ENCODE data around the gene GPRIN3. TPM values are rescaled to one million over a fixed set of nuclear protein-coding genes. Genes with fewer than 3 reads are reported as not detected.

The GPRIN3 gene
- total and polyA plus RNA-seq, 2 donors (not counting 3 experiments of a cell fraction or from before 2014, with no cell fraction given), result 0.17 to 2.2 TPM

GRCh38 chr4:89334311-89334710, 26.7 kb upstream of the GPRIN3 start:
- H4K20me1 ChIP-seq (replicated peaks; ENCODE audit: control insufficient read depth, extremely low read depth, insufficient read depth, low read length), result no peaks in the 10 kb centered on the region
- H3K27me3 ChIP-seq (ENCODE audit: control insufficient read depth in 2 of 2, insufficient read depth in 2 of 2, low read length in 2 of 2), result peaks cover 4 to 6% of the 10 kb centered on the region in 2 experiments
- TF ChIP-seq POLR2AphosphoS5 (IDR thresholded peaks at IDR 0.05; ENCODE audit: insufficient read depth, low read depth, low read length) (no peak), POLR2A (IDR thresholded peaks at IDR 0.05; ENCODE audit: low read depth, low read length) (no peak), MAX (IDR thresholded peaks at IDR 0.05; ENCODE audit: insufficient read depth, insufficient read length) (no peak), CTCF (IDR thresholded peaks at IDR 0.05; ENCODE audit: extremely low read depth in 1 of 2, insufficient read depth in 1 of 2, low read depth in 1 of 2, low read length in 2 of 2) (no peak), EZH2 (IDR thresholded peaks at IDR 0.05; ENCODE audit: borderline replicate concordance, low read depth, low read length, severe bottlenecking) (no peak), MYC (IDR thresholded peaks at IDR 0.05; ENCODE audit: low read depth, low read length) (no peak)
- H3K9me1 ChIP-seq (replicated peaks; ENCODE audit: control insufficient read depth, extremely low read depth, insufficient read depth, low read length), result no peaks in the 10 kb centered on the region
- H3K9ac ChIP-seq (replicated peaks; ENCODE audit: extremely low read depth, insufficient read depth, low read length), result no peak overlapping the region
- FAIRE-seq (no peak), DNase-seq (ENCODE audit: low read depth, low spot score) (no peak)
- CTCF ChIA-PET, result no interaction called here
- H3K4me1 ChIP-seq (ENCODE audit: control insufficient read depth, extremely low read depth, insufficient read depth, low read length), result no peaks in the 10 kb centered on the region
- POLR2A ChIA-PET, result no interaction called here
- H3K36me3 ChIP-seq (ENCODE audit: control insufficient read depth in 2 of 2, extremely low read depth in 1 of 2, insufficient read depth in 2 of 2, low read length in 2 of 2), result no peaks in the 10 kb centered on the region
- intact Hi-C loops (cut with micrococcal nuclease) (no loop called here), dilution Hi-C loops (cut with MboI; ENCODE audit: extremely low pct_ligation_motif_present, low sequenced_read_pairs) (no loop called here)
- no peak overlapping the region for H2AFZ ChIP-seq (ENCODE audit: low read depth, low read length)
- H3K79me2 ChIP-seq (ENCODE audit: control insufficient read depth, insufficient read depth, low read length), result no peaks in the 10 kb centered on the region
- no peak overlapping the region for H3K4me3 ChIP-seq (replicated peaks in 1 of 3; ENCODE audit: insufficient read depth in 1 of 3, low read depth in 1 of 3, low read length in 3 of 3)
- no peak overlapping the region for H3K4me2 ChIP-seq (ENCODE audit: insufficient read depth, low read length)
- no peak overlapping the region for H3K27ac ChIP-seq (ENCODE audit: insufficient read depth, low read depth, low read length)
- no TSS peak for BruUV-seq (replicated peaks)
- no peaks in the 10 kb centered on the region for H3K9me3 ChIP-seq (replicated peaks; ENCODE audit: control insufficient read depth, insufficient read depth, low read length)
